Tibial nerve (tissue), 4 donors: ENCODE results near the gene NEAT1.

Source experiments
- CTCF ChIP-seq, 5 experiments: fragments of 200-600 bp in 3 of 5; fragments of 450-650 bp in 2 of 5; sonication (generic) in 3 of 5; IDR thresholded peaks; one replicate each; pipeline ENCODE4 v1.5.1; 2016 to 2019; ENCODE audit warnings: antibody characterized with exemption in 5 of 5, mild to moderate bottlenecking in 3 of 5, moderate library complexity in 2 of 5
- EP300 ChIP-seq, 2 donors: sonication (generic); formaldehyde crosslinking; IDR thresholded peaks; one replicate each; pipeline ENCODE4 v1.6.1; 2017; ENCODE audit warnings: antibody characterized with exemption in 2 of 2, mild to moderate bottlenecking in 1 of 2
- POLR2A ChIP-seq, 2 donors: fragments of 450-650 bp; IDR thresholded peaks; one replicate each; pipeline ENCODE4 v1.6.1; 2017; ENCODE audit warnings: antibody characterized with exemption in 2 of 2, mild to moderate bottlenecking in 2 of 2, moderate library complexity in 2 of 2

DNA sequence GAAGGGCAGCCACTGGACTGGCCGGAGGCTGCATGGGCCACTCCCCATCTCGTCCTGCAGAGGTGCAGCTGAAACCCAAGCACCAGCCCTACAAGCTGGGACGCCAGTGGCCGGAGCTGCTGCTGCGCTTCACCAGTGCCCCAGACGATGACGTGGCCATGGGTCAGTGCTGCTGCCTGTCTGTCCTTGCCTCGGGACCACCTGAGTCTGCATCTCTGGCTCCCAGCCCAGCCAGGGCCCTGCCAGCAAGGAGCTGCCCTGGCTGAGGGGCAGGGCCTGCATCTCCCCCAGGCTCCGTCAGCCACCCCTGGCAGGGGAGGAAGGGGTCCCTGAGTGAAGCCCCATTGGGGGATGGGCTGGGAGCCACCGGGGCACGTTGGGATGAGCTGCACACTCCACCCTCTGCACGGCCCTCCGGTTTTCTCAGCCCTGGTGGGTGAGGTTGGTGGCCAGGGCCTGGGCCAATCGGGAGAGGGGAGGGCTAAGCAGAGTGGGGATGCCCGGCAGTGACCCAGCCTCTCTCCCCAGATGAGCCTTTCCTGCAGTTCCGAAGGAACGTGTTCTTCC is 29.0 kb upstream of the NEAT1 start:
- TF ChIP-seq CTCF (IDR thresholded peaks at IDR 0.05) (no peak), EP300 (IDR thresholded peaks at IDR 0.05) (no peak), POLR2A (IDR thresholded peaks at IDR 0.05) (no peak)
